K562 (cell line): ENCODE data around the gene KLHDC2. TPM values are rescaled to one million over a fixed set of nuclear protein-coding genes. Genes with fewer than 3 reads are reported as not detected.
A peak's percentile ranks its signal among the peaks of the same experiment; 100 is the strongest.

Experiments used
- CBFB ChIP-seq: sonication (generic); formaldehyde crosslinking; IDR thresholded peaks from 2 replicates; pipeline ENCODE4 v1.4.0; 2020; ENCODE audit warnings: mild to moderate bottlenecking, missing genetic modification reagents
- CC2D1A ChIP-seq: fragments of 450-650 bp; IDR thresholded peaks from 2 replicates; pipeline ENCODE4 v1.6.1; 2017; ENCODE audit warnings: mild to moderate bottlenecking
- CCNT2 ChIP-seq: IDR thresholded peaks from 2 replicates; pipeline ENCODE4 v1.6.1; 2011; ENCODE audit warnings: borderline replicate concordance, low read depth, mild to moderate bottlenecking, moderate library complexity, mixed read lengths, low read length; ENCODE audit not compliant: insufficient read length; ENCODE audit errors: extremely low read depth
- EZH2 ChIP-seq: IDR thresholded peaks from 2 replicates; pipeline ENCODE4 v1.6.1; 2012; ENCODE audit warnings: low read depth, mild to moderate bottlenecking, inconsistent platforms, low read length, borderline replicate concordance
- FOXJ2 ChIP-seq: fragments of 200-800 bp; sonication (Bioruptor generic); IDR thresholded peaks from 2 replicates; pipeline ENCODE4 v1.6.1; 2016; ENCODE audit warnings: missing genetic modification characterization, missing compliant biosample characterization
- HDAC6 ChIP-seq: IDR thresholded peaks from 2 replicates; pipeline ENCODE4 v1.6.1; 2012; ENCODE audit warnings: low read depth, mild to moderate bottlenecking, control low read depth, inconsistent platforms, low read length, moderate library complexity
- KLF10 ChIP-seq: fragments of 250-450 bp; sonication (Bioruptor Pico); IDR thresholded peaks from 2 replicates; pipeline ENCODE4 v1.6.1; 2021; ENCODE audit warnings: matching md5 sums
- NELFE ChIP-seq: IDR thresholded peaks from 2 replicates; pipeline ENCODE4 v1.6.1; 2011; ENCODE audit warnings: mild to moderate bottlenecking; ENCODE audit not compliant: insufficient read depth, insufficient read length
- NFXL1 ChIP-seq: fragments of 450-650 bp; formaldehyde crosslinking; IDR thresholded peaks from 2 replicates; pipeline ENCODE4 v1.4.0; 2021; ENCODE audit warnings: mild to moderate bottlenecking
- PCBP1 ChIP-seq: fragments of 200-400 bp; formaldehyde crosslinking; IDR thresholded peaks from 2 replicates; pipeline ENCODE4 v1.6.1; 2018; ENCODE audit warnings: mild to moderate bottlenecking, low read depth, low read length; ENCODE audit not compliant: poor library complexity, severe bottlenecking
- SMARCB1 ChIP-seq: IDR thresholded peaks from 2 replicates; pipeline ENCODE4 v1.6.1; 2011; ENCODE audit warnings: improper control_type of control experiment, low read depth; ENCODE audit not compliant: insufficient read length
- SRSF3 ChIP-seq: fragments of 200-400 bp; formaldehyde crosslinking; IDR thresholded peaks from 2 replicates; pipeline ENCODE4 v1.6.1; 2016; ENCODE audit warnings: mild to moderate bottlenecking, low read length, moderate library complexity; ENCODE audit not compliant: insufficient read depth
- YY1 ChIP-seq, 3 experiments: IDR thresholded peaks; 2 replicates each; pipeline ENCODE4 v1.6.1; 2011; ENCODE audit warnings: low read length in 2 of 3, mild to moderate bottlenecking in 2 of 3, moderate library complexity in 2 of 3, borderline replicate concordance in 1 of 3, control low read depth in 1 of 3, low read depth in 1 of 3; ENCODE audit not compliant: insufficient read depth in 3 of 3, insufficient replicate concordance in 2 of 3, control insufficient read depth in 1 of 3, insufficient read length in 1 of 3; ENCODE audit errors: extremely low read depth in 1 of 3
- ZNF121 ChIP-seq: sonication (generic); formaldehyde crosslinking; conservative IDR thresholded peaks from 2 replicates; pipeline ENCODE4 v1.8.0; 2022; ENCODE audit warnings: missing genetic modification reagents
- ZNF253 ChIP-seq: fragments of 250-450 bp; sonication (Bioruptor Pico); conservative IDR thresholded peaks from 2 replicates; pipeline ENCODE4 v1.6.1; 2021; ENCODE audit warnings: mild to moderate bottlenecking
- ZNF282 ChIP-seq: sonication (generic); formaldehyde crosslinking; IDR thresholded peaks from 2 replicates; pipeline ENCODE4 v1.8.1; 2023; ENCODE audit warnings: missing genetic modification reagents
- ZNF316 ChIP-seq: fragments of 450-650 bp; IDR thresholded peaks from 2 replicates; pipeline ENCODE4 v1.6.1; 2016
- ZNF408 ChIP-seq: fragments of 250-450 bp; sonication (Bioruptor Pico); IDR thresholded peaks from 2 replicates; pipeline ENCODE4 v1.4.0; 2020; ENCODE audit warnings: low read depth, mild to moderate bottlenecking, moderate library complexity
- ZNF668 ChIP-seq: fragments of 250-450 bp; sonication (Bioruptor Pico); IDR thresholded peaks from 2 replicates; pipeline ENCODE4 v1.8.0; 2022; ENCODE audit warnings: mild to moderate bottlenecking, inconsistent platforms
- ZNF778 ChIP-seq: fragments of 450-650 bp; formaldehyde crosslinking; IDR thresholded peaks from 2 replicates; pipeline ENCODE4 v1.4.0; 2020; ENCODE audit warnings: mild to moderate bottlenecking, moderate library complexity
- polyA plus RNA-seq, 8 experiments: library from polyadenylated mRNA; depleted of rRNA in 4 of 8; stranded (reverse) in 5 of 8; unstranded in 3 of 8; fragments of >200 nt; fragmentation: Nextera tagmentation in 2 of 8; fragmentation: Illumina TruSeq in 1 of 8; extraction: Ambion mirVana in 2 of 8; extraction: Trizol in 1 of 8; gene quantifications; 2 replicates each; pipeline versions ENCODE4 v1.2.1 to v1.2.3, GENCODE V29; 2011 to 2014; ENCODE audit warnings: inconsistent platforms in 1 of 8, missing spikeins in 1 of 8
- total RNA-seq, 7 experiments: library from RNA; depleted of rRNA in 6 of 7; stranded (reverse); fragments of >200 nt in 6 of 7; fragmentation: Illumina TruSeq in 2 of 7; extraction: Trizol in 2 of 7; gene quantifications; 2 replicates each; pipeline versions ENCODE4 v1.2.1 to v1.2.3, GENCODE V29; 2011 to 2021; ENCODE audit warnings: low replicate concordance in 1 of 7
- TF ChIP-seq, protein P1 (sequence below): fragments of 250-450 bp; sonication (Bioruptor Pico); IDR thresholded peaks from 2 replicates; pipeline ENCODE4 v1.5.1; 2021; ENCODE audit warnings: mild to moderate bottlenecking
- TF ChIP-seq, protein P2 (sequence below): sonication (generic); formaldehyde crosslinking; IDR thresholded peaks from 2 replicates; pipeline ENCODE4 v1.8.0; 2023; ENCODE audit warnings: mild to moderate bottlenecking, missing genetic modification reagents
- TF ChIP-seq, protein P3 (sequence below): IDR thresholded peaks from 2 replicates; pipeline ENCODE4 v1.6.1; 2011; ENCODE audit not compliant: insufficient read length; ENCODE audit errors: extremely low read depth
- TF ChIP-seq, protein P4 (sequence below): fragments of 450-650 bp; formaldehyde crosslinking; IDR thresholded peaks from 2 replicates; pipeline ENCODE4 v1.4.0; 2020; ENCODE audit warnings: mild to moderate bottlenecking, moderate library complexity

KLHDC2 gene
- total and polyA plus RNA-seq, 9 of the 15 experiments (the other 6 are each of a cell fraction or from before 2014, with no cell fraction given) = 6.3 to 41.7 (median 20.0) TPM

DNA sequence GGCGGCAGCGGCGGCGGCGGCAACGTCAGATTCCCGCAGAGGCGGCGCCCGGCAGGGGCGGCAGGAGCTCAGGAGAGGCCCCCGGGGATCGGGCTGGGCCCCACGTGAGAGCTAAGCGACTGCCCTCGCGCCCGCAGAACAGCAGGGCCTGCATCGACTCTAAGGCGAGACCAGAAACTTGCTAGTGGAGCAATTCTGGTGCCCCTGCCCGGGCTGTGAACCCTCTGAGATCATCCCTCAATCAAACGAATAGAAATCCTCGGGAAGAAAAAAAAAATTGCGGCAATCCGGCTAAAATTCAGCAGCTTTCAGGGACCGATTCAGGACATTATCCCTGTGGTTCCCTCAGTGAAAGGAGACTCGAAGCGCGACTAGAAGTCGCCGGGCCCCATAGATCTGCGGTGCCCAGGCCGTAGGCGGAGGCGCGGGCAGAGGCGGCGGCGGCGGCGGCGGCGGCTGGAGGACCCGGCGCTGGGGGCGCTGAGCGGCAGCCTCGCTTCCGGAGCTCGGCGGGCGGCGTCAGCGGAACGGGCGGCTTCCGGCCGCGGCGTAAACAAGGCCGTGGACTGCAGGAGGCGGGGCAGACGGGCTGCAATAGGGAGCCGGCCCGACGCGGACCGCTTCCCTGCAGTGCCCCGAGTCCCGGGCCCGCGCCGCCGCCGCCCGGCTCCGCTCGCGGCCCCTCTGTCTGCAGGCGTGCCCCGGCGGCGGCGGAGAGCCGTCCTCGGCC, at the start of gene KLHDC2 (continued):
- TF ChIP-seq FOXJ2 (tag) = peak; percentile 83
- TF ChIP-seq CC2D1A = no peak
- TF ChIP-seq ZNF408 = no peak
- no peak for TF ChIP-seq CBFB
- TF ChIP-seq, protein P1, sequence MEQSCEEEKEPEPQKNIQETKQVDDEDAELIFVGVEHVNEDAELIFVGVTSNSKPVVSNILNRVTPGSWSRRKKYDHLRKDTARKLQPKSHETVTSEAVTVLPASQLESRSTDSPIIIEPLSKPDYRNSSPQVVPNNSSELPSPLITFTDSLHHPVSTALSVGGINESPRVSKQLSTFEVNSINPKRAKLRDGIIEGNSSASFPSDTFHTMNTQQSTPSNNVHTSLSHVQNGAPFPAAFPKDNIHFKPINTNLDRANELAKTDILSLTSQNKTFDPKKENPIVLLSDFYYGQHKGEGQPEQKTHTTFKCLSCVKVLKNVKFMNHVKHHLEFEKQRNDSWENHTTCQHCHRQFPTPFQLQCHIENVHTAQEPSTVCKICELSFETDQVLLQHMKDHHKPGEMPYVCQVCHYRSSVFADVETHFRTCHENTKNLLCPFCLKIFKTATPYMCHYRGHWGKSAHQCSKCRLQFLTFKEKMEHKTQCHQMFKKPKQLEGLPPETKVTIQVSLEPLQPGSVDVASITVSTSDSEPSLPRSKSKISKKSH (CRISPR knock-in tag) = no peak
- peak; percentile 69 for TF ChIP-seq CCNT2
- no peak for TF ChIP-seq PCBP1
- TF ChIP-seq ZNF253 = no peak
- TF ChIP-seq, protein P2, sequence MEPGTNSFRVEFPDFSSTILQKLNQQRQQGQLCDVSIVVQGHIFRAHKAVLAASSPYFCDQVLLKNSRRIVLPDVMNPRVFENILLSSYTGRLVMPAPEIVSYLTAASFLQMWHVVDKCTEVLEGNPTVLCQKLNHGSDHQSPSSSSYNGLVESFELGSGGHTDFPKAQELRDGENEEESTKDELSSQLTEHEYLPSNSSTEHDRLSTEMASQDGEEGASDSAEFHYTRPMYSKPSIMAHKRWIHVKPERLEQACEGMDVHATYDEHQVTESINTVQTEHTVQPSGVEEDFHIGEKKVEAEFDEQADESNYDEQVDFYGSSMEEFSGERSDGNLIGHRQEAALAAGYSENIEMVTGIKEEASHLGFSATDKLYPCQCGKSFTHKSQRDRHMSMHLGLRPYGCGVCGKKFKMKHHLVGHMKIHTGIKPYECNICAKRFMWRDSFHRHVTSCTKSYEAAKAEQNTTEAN = no peak
- TF ChIP-seq, protein P3, sequence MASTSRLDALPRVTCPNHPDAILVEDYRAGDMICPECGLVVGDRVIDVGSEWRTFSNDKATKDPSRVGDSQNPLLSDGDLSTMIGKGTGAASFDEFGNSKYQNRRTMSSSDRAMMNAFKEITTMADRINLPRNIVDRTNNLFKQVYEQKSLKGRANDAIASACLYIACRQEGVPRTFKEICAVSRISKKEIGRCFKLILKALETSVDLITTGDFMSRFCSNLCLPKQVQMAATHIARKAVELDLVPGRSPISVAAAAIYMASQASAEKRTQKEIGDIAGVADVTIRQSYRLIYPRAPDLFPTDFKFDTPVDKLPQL = no peak
- TF ChIP-seq NELFE = no peak
- no peak for TF ChIP-seq SRSF3
- TF ChIP-seq NFXL1 (CRISPR knock-in tag) = no peak
- no peak for TF ChIP-seq EZH2
- TF ChIP-seq ZNF121 (CRISPR knock-in tag) = no peak
- no peak for TF ChIP-seq HDAC6
- no peak for TF ChIP-seq SMARCB1
- TF ChIP-seq, protein P4, sequence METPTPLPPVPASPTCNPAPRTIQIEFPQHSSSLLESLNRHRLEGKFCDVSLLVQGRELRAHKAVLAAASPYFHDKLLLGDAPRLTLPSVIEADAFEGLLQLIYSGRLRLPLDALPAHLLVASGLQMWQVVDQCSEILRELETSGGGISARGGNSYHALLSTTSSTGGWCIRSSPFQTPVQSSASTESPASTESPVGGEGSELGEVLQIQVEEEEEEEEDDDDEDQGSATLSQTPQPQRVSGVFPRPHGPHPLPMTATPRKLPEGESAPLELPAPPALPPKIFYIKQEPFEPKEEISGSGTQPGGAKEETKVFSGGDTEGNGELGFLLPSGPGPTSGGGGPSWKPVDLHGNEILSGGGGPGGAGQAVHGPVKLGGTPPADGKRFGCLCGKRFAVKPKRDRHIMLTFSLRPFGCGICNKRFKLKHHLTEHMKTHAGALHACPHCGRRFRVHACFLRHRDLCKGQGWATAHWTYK = no peak
- no peak for TF ChIP-seq ZNF668 (CRISPR knock-in tag)
- TF ChIP-seq YY1 (IDR thresholded peaks at IDR 0.05; ENCODE audit: borderline replicate concordance in 1 of 3, control insufficient read depth in 1 of 3, extremely low read depth in 1 of 3, insufficient read depth in 3 of 3, insufficient read length in 1 of 3, insufficient replicate concordance in 2 of 3, low read depth in 1 of 3, low read length in 2 of 3) = peak in 2 of 3 experiments; percentile 72 to 76
- TF ChIP-seq ZNF316 = no peak
- TF ChIP-seq KLF10 (CRISPR knock-in tag) = no peak
- no peak for TF ChIP-seq ZNF282 (CRISPR knock-in tag)
- no peak for TF ChIP-seq ZNF778 (CRISPR knock-in tag)
